M059J (cell line): ENCODE results near the gene LTB4R. TPM values are rescaled to one million over a fixed set of nuclear protein-coding genes. Genes with fewer than 3 reads are reported as not detected.

Source experiments
- DNase-seq: peaks from one replicate; pipeline ENCODE4 v3.0.0-alpha.2; 2012; ENCODE audit warnings: low read depth
- total RNA-seq: library from RNA; depleted of rRNA; stranded (reverse); fragments of >200 nt; shearing (Covaris generic); gene quantifications from 2 replicates; pipeline ENCODE4 v1.2.3, GENCODE V29; 2014

Gene LTB4R
- total RNA-seq, 1 experiment from 2014 or later: 1.9 TPM

- no peak for DNase-seq
Measured at GRCh38 chr14:24300326-24300980, 10.8 kb upstream of the LTB4R start.

GRCh38 chr14:24304019-24304387 is 7.3 kb upstream of the LTB4R start:
- no peak for DNase-seq

GRCh38 chr14:24307156-24307574 is 4.1 kb upstream of the LTB4R start:
- no peak for DNase-seq

GRCh38 chr14:24307575-24308341 is 3.5 kb upstream of the LTB4R start, which contains the start of gene CIDEB:
Gene CIDEB (minus strand): TSS chr14:24307977. CDS start chr14:24307858, 119 bp downstream.
- DNase-seq: peak; percentile 51

- no peak for DNase-seq
Measured at GRCh38 chr14:24308342-24309124, 2.8 kb upstream of the LTB4R start.

- no peak for DNase-seq
Measured at GRCh38 chr14:24309538-24310264, 1.6 kb upstream of the LTB4R start, which contains the start of gene LTB4R2. Gene LTB4R2 (plus strand): TSS chr14:24310140. CDS start chr14:24310665, 525 bp downstream.

- no peak for DNase-seq
Measured at GRCh38 chr14:24310265-24310645, 1.0 kb upstream of the LTB4R start.

GRCh38 chr14:24311837-24312615 is 724 bp downstream of the LTB4R start:
- DNase-seq: no peak

- DNase-seq: no peak
Measured at GRCh38 chr14:24312736-24313507, 1.6 kb downstream of the LTB4R start.

- no peak for DNase-seq
Measured at GRCh38 chr14:24313913-24314312, 2.6 kb downstream of the LTB4R start.

GRCh38 chr14:24314377-24315193 is 3.3 kb downstream of the LTB4R start:
- no peak for DNase-seq

- no peak for DNase-seq
Measured at GRCh38 chr14:24315243-24315806, 4.0 kb downstream of the LTB4R start.

GRCh38 chr14:24315807-24316596 is 4.7 kb downstream of the LTB4R start:
- no peak for DNase-seq

GRCh38 chr14:24316597-24316950 is 5.3 kb downstream of the LTB4R start:
- no peak for DNase-seq

- DNase-seq: peak; percentile 68
Measured at GRCh38 chr14:24317141-24317928, 6.0 kb downstream of the LTB4R start.

GRCh38 chr14:24321212-24321975 is 10.1 kb downstream of the LTB4R start:
- no peak for DNase-seq

GRCh38 chr14:24322672-24323071 is 11.4 kb downstream of the LTB4R start:
- no peak for DNase-seq
